Upper lobe of left lung (tissue), 6 donors: ENCODE results near the gene LAMA5. TPM values are rescaled to one million over a fixed set of nuclear protein-coding genes. Genes with fewer than 3 reads are reported as not detected.

Source experiments
- ATAC-seq, 2 donors: fragments of 200-7000 bp; cut with Tn5 transposase; one replicate each; pipeline ENCODE4 v1.9.1; 2022; ENCODE audit warnings: mild to moderate bottlenecking in 2 of 2, moderate library complexity in 2 of 2; ENCODE audit not compliant: low FRiP score in 2 of 2
- DNase-seq, 2 donors: peaks; one replicate each; pipeline ENCODE4 v3.0.0-alpha.2; 2019 to 2020
- H3K27ac ChIP-seq, 4 donors: fragments of 200-600 bp; sonication (generic); one replicate each; pipeline ENCODE4 v1.5.1; 2016 to 2019
- H3K27me3 ChIP-seq, 4 donors: fragments of 200-600 bp; sonication (generic); one replicate each; pipeline ENCODE4 v1.5.1; 2017 to 2019
- H3K36me3 ChIP-seq, 4 donors: fragments of 200-600 bp; sonication (generic); one replicate each; pipeline ENCODE4 v1.5.1; 2016 to 2019
- H3K4me1 ChIP-seq, 4 donors: fragments of 200-600 bp; sonication (generic); one replicate each; pipeline ENCODE4 v1.5.1; 2018 to 2019
- H3K4me3 ChIP-seq, 4 donors: fragments of 200-600 bp; sonication (generic); one replicate each; pipeline ENCODE4 v1.5.1; 2017 to 2019; ENCODE audit warnings: mild to moderate bottlenecking in 2 of 4, moderate library complexity in 1 of 4
- H3K9me3 ChIP-seq, 4 donors: fragments of 200-600 bp; sonication (generic); one replicate each; pipeline ENCODE4 v1.5.1; 2018 to 2019
- EP300 ChIP-seq, 4 donors: sonication (generic); formaldehyde crosslinking; IDR thresholded peaks; one replicate each; pipeline ENCODE4 v1.5.1; 2017; ENCODE audit warnings: antibody characterized with exemption in 4 of 4, control low read depth in 2 of 4
- POLR2A ChIP-seq, 4 donors: fragments of 450-650 bp; IDR thresholded peaks; one replicate each; pipeline ENCODE4 v1.5.1; 2016 to 2017; ENCODE audit warnings: antibody characterized with exemption in 4 of 4, mild to moderate bottlenecking in 2 of 4
- POLR2AphosphoS5 ChIP-seq, 2 donors: sonication (generic); formaldehyde crosslinking; IDR thresholded peaks; one replicate each; pipeline ENCODE4 v1.5.1; 2017; ENCODE audit warnings: antibody characterized with exemption in 2 of 2
- WGBS, 2 donors: methylation state at CpG; one replicate each; pipeline ENCODE4 v1.1.5; 2017 to 2018; 5-methylcytosine and 5-hydroxymethylcytosine counted together
- total RNA-seq, 6 donors: library from RNA; depleted of rRNA in 4 of 6; stranded (reverse); fragments of >200 nt in 4 of 6; gene quantifications; one replicate each; pipeline versions ENCODE4 v1.1.0 to v1.2.1, GENCODE V29; 2016 to 2021
- TF ChIP-seq, protein P1 (sequence below), 6 experiments: fragments of 450-650 bp in 4 of 6; fragments of 200-600 bp in 2 of 6; sonication (generic) in 2 of 6; IDR thresholded peaks; one replicate each; pipeline ENCODE4 v1.5.1; 2016 to 2019; ENCODE audit warnings: antibody characterized with exemption in 6 of 6
- donor health status: DM: no; HTN: no; CAD: no; lungs with moderate emphysema.
- donor health status: DM: no; HTN: yes; CAD: no; lungs with severe emphysema.

The LAMA5 gene
- total RNA-seq, 6 donors from 2014 or later = 176 to 1,019 (median 307) TPM

DNA sequence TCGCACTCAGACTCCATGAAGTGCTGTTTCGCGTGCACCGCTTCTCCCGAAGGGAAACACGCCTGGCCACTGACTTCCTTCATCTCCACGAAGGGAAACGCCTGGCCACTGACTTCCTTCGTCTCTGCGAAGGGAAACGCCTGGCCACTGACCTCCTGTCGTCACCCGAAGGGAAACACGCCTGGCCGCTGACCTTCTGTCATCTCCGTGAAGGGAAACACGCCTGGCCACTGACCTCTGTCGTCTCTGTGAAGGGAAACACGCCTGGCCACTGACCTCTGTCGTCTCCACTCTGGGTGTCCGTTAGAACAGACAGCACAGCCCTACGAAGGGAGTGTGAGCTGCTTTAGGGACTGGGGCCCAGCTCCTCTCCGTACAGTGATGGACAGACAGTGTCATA, 81.4 kb downstream of the LAMA5 start:
- no peaks in the 10 kb centered on the region for H3K9me3 ChIP-seq
- DNase-seq (no peak), ATAC-seq (peak in 1 of 2 donors; percentile 11)
- no peaks in the 10 kb centered on the region for H3K27me3 ChIP-seq
- H3K36me3 ChIP-seq = peaks cover 17 to 90% (median 63%) of the 10 kb centered on the region in 4 donors
- H3K4me1 ChIP-seq = peaks cover 0 to 8% (median 0%) of the 10 kb centered on the region in 4 donors
- no peak overlapping the region for H3K4me3 ChIP-seq
- peak overlapping the region in 2 of 4 donors; percentile 21 to 40 for H3K27ac ChIP-seq
- TF ChIP-seq EP300 (IDR thresholded peaks at IDR 0.05) (no peak), POLR2AphosphoS5 (IDR thresholded peaks at IDR 0.05) (peak in 1 of 2 donors; percentile 33), POLR2A (IDR thresholded peaks at IDR 0.05) (no peak)
- TF ChIP-seq, protein P1, sequence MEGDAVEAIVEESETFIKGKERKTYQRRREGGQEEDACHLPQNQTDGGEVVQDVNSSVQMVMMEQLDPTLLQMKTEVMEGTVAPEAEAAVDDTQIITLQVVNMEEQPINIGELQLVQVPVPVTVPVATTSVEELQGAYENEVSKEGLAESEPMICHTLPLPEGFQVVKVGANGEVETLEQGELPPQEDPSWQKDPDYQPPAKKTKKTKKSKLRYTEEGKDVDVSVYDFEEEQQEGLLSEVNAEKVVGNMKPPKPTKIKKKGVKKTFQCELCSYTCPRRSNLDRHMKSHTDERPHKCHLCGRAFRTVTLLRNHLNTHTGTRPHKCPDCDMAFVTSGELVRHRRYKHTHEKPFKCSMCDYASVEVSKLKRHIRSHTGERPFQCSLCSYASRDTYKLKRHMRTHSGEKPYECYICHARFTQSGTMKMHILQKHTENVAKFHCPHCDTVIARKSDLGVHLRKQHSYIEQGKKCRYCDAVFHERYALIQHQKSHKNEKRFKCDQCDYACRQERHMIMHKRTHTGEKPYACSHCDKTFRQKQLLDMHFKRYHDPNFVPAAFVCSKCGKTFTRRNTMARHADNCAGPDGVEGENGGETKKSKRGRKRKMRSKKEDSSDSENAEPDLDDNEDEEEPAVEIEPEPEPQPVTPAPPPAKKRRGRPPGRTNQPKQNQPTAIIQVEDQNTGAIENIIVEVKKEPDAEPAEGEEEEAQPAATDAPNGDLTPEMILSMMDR (IDR thresholded peaks at IDR 0.05) = no peak
- WGBS, 2 donors = 72 to 76% methylated on average over 23 of the region's 23 CpGs

DNA sequence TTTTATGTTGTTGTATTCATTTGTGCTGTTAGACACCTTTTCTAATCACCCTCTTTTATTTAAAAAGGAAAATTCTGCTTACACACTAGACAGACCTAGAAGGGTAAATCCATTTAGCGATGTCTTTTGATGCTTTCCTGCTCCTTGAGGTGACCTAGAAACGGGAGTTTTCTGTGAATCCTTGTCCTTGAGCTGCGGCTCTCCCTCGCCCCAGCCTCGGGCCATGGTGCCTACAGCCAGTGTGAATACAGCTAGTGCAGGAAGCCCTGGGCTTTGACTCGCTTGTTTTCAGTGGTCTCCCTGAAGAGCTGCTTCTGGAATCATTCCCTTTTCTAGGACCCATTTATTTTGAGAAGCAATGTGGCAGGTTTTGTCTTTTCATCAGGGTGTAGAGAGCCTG, 82.0 kb downstream of the LAMA5 start:
- ATAC-seq (no peak), DNase-seq (no peak)
- Histone ChIP-seq H3K4me1 (peaks cover 0 to 8% (median 0%) of the 10 kb centered on the region in 4 donors), H3K9me3 (no peaks in the 10 kb centered on the region), H3K4me3 (no peak overlapping the region), H3K27ac (peak overlapping the region in 2 of 4 donors; percentile 21 to 40), H3K36me3 (peaks cover 21 to 90% (median 68%) of the 10 kb centered on the region in 4 donors), H3K27me3 (no peaks in the 10 kb centered on the region)
- 84 to 91% methylated on average over 6 of the region's 6 CpGs for WGBS, 2 donors
- TF ChIP-seq, protein P1 (IDR thresholded peaks at IDR 0.05) = no peak
- TF ChIP-seq POLR2AphosphoS5 (IDR thresholded peaks at IDR 0.05) (no peak), EP300 (IDR thresholded peaks at IDR 0.05) (no peak), POLR2A (IDR thresholded peaks at IDR 0.05) (no peak)

DNA sequence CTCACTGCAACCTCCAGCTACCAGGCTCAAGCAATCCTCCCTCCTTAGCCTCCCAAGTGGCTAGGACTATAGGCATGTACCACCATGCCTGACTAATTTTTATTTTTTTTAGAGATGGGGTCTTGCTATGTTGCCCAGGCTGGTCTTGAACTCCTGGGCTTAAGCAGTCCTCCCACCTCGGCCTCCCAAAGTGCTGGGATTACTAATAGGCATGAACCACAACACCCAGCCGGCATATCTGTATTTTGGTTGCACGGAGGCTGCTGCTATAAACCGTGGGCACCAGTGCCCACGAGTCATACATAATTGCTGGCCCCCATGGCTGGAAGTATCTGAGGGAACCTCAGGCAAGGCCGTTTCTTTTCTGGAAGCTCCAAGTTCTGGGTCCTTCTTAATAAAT, 82.7 kb downstream of the LAMA5 start:
- H3K4me1 ChIP-seq = peaks cover 0 to 8% (median 0%) of the 10 kb centered on the region in 4 donors
- H3K9me3 ChIP-seq = no peaks in the 10 kb centered on the region
- H3K27ac ChIP-seq = no peak overlapping the region
- WGBS, 2 donors = 90 to 92% methylated on average over 6 of the region's 6 CpGs
- DNase-seq = no peak
- peaks cover 28 to 90% (median 72%) of the 10 kb centered on the region in 4 donors for H3K36me3 ChIP-seq
- H3K27me3 ChIP-seq = no peaks in the 10 kb centered on the region
- no peak for ATAC-seq
- no peak for TF ChIP-seq POLR2A (IDR thresholded peaks at IDR 0.05)
- no peak for TF ChIP-seq EP300 (IDR thresholded peaks at IDR 0.05)
- TF ChIP-seq POLR2AphosphoS5 (IDR thresholded peaks at IDR 0.05) = no peak
- TF ChIP-seq, protein P1 (IDR thresholded peaks at IDR 0.05) = no peak
- no peak overlapping the region for H3K4me3 ChIP-seq

DNA sequence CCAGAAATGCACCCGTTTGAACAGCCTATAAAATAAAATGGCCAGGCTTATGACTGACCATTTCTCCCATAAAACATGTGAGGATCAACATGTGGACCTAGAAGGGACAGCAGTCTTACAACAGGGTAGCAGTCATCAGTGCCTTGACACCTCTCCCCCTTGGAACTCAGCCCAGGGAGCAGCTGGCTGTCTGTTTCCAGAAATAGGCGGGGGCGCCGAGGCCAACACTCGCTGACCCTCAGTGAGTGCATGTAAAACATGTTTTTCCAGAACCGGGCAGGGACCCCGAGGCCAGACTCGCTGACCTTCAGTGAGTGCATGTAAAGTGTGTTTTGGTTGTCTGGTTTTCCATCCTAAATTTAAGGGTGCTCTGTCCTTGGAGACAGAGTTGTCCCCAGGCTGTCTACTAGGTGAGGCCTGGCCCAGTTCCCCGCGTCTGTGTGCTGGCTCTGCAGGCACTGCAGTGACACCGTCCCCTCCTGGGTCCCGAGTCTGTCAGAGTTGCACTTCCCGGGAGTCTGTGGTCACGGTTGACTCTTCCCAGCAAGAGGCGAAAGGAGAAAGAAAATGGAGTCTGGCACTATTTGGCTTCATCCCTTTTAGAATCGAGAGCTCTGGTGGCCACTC, 84.1 kb downstream of the LAMA5 start:
- Histone ChIP-seq H3K4me3 (no peak overlapping the region), H3K9me3 (no peaks in the 10 kb centered on the region), H3K27ac (peak overlapping the region in 2 of 4 donors; percentile 1 to 3), H3K36me3 (peaks cover 29 to 86% (median 71%) of the 10 kb centered on the region in 4 donors), H3K4me1 (peaks cover 0 to 8% (median 0%) of the 10 kb centered on the region in 4 donors), H3K27me3 (no peaks in the 10 kb centered on the region)
- no peak for TF ChIP-seq POLR2A (IDR thresholded peaks at IDR 0.05)
- TF ChIP-seq EP300 (IDR thresholded peaks at IDR 0.05) = no peak
- TF ChIP-seq, protein P1 (IDR thresholded peaks at IDR 0.05) = no peak
- peak in 1 of 2 donors; percentile 25 for TF ChIP-seq POLR2AphosphoS5 (IDR thresholded peaks at IDR 0.05)
- ATAC-seq (no peak), DNase-seq (no peak)
- WGBS, 2 donors = 76 to 81% methylated on average over 8 to 16 of the region's 16 CpGs
